ENCODE results near the gene GJA4. TPM values are rescaled to one million over a fixed set of nuclear protein-coding genes. Genes with fewer than 3 reads are reported as not detected.

GJA4 gene
- total RNA-seq, 4 donors from 2014 or later: 9.9 to 56.1 (median 34.2) TPM

DNA sequence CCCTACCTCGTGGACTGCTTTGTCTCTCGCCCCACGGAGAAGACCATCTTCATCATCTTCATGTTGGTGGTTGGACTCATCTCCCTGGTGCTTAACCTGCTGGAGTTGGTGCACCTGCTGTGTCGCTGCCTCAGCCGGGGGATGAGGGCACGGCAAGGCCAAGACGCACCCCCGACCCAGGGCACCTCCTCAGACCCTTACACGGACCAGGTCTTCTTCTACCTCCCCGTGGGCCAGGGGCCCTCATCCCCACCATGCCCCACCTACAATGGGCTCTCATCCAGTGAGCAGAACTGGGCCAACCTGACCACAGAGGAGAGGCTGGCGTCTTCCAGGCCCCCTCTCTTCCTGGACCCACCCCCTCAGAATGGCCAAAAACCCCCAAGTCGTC lies 2.0 kb downstream of the GJA4 start:
- TF ChIP-seq, protein P1, sequence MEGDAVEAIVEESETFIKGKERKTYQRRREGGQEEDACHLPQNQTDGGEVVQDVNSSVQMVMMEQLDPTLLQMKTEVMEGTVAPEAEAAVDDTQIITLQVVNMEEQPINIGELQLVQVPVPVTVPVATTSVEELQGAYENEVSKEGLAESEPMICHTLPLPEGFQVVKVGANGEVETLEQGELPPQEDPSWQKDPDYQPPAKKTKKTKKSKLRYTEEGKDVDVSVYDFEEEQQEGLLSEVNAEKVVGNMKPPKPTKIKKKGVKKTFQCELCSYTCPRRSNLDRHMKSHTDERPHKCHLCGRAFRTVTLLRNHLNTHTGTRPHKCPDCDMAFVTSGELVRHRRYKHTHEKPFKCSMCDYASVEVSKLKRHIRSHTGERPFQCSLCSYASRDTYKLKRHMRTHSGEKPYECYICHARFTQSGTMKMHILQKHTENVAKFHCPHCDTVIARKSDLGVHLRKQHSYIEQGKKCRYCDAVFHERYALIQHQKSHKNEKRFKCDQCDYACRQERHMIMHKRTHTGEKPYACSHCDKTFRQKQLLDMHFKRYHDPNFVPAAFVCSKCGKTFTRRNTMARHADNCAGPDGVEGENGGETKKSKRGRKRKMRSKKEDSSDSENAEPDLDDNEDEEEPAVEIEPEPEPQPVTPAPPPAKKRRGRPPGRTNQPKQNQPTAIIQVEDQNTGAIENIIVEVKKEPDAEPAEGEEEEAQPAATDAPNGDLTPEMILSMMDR (IDR thresholded peaks at IDR 0.05; ENCODE audit: low read depth): no peak

DNA sequence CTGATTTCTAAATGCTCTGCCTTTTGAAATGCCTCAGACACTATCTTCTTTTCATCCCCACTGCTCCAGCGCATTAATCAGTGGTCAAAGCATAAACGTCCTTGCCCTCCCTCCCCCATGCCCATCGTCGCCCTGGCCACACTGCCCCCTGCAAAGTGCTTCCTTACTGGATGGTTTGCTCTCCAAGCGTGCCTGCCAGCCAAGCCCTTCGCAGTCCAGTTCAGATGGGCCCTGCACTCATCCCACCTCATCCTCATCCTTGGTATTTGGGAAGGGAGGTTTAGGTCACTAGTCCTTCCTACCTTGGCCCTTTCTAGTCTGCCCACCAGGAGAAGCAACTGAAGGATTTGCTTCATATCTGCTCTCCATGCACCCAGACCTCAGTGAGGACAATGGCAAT lies 3.1 kb downstream of the GJA4 start:
- TF ChIP-seq, protein P1 (IDR thresholded peaks at IDR 0.05; ENCODE audit: low read depth): no peak

DNA sequence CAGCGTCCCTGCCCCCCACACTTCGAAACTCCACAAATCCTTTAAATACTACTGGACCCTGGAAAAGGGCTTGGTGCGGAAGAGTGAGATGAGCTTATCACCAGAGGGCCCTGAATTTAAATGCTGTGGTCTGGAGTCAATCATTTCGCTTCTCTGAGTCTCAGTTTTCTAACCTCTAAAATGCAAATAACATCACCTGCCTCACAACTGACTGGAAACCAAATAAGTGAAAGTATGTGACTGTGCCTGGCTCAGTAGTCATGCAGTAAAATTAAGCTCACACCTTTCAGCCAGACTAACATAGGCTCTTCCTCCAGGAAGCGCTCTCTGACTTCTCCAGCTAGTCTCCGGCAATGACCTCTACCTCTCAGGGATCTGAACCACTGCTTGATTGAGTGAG lies 4.2 kb downstream of the GJA4 start:
- TF ChIP-seq, protein P1 (IDR thresholded peaks at IDR 0.05; ENCODE audit: low read depth): no peak

DNA sequence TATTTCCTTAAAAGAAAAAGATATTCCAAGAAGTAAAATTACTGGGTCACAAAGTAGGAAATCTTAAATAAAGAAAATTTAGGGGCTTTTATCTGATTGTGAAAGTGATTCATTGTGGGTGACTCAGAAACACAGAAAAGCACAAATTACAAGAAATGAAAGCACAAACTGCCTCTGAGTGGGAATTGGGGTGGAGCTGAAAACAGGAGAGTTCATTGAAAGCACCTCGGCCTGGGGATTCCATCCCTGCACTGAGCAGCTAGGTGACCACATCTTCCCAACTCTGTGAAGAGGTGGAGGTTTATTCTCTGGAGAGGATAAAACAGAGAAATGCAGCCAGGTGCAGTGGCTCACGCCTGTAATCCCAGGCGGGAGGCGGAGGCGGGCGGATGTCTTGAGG lies 7.4 kb downstream of the GJA4 start:
- TF ChIP-seq, protein P1 (IDR thresholded peaks at IDR 0.05; ENCODE audit: low read depth): no peak

DNA sequence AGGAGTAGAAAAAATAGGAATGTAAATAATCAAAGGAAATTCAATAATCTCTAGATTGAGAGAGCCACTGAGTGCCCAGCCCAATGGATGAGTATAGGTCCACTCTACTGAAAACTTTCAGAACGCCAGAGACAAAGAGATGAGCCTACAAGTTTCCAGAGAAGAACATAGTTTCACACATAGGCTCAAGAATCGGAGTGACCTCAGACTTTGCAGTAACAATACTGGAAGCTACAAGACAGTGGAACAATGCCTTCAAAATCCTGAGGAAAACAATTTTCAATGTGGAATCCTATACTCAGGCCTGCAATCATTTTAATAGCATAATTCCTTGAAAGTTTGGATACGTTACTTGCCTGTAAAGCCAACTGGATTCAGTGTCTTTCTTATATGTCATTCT lies 11.0 kb downstream of the GJA4 start:
- TF ChIP-seq, protein P1 (IDR thresholded peaks at IDR 0.05; ENCODE audit: low read depth): no peak

DNA sequence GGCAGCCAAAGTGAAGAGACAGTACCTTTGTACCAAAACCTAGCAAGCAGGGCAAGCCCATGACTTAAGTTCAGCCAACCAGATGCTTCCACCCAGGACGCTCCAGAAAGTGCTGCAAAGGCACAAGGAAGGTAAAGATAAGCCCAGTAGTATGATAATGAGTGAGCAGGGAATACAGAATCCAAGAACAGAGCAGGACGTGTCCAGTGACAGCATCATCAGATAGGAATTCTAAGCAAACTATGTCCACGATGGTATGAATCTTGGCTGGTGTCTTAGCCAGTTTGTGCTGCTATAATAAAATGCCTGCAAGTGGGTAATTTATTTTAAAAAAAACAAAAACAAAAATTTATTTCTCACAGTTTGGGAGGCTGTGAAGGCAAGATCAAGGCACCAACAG lies 13.6 kb downstream of the GJA4 start:
- TF ChIP-seq, protein P1 (IDR thresholded peaks at IDR 0.05; ENCODE audit: low read depth): no peak

DNA sequence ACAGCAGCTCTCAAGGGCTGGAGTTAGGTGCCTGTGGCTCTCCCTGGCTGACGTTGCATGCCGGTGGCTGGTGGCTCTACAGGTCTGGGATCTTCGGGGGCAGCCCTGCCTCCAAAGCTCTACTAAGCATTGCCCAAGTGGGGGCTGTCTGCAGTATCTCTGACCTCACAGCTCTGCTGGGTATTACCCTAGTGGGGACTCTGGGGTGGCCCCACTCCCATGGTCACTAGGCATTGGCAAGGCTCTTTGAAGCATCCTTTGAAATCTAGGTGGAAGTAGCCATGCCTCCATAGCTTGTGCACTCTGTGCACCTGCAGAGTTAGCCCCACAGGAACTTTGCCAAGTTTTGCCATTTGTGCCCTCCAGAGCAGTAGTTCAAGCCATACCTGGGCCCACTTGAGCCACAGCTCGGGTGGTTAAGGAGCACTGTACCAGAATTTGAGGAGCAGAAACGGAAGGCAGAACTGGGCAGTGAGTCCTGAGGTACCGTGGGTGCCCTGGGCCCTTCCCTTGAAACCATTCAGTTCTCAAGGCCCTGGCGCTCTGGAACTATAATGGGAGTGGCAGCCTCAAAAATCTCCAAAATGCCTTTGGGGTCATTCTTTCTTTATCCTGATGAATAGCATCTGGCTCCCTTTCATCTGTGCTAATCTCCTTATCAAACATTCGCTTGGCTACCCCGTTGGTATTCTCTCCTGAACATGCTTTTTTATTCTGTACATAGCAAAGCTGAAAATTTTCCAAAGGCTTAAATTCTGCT lies 15.4 kb downstream of the GJA4 start:
- TF ChIP-seq, protein P1 (IDR thresholded peaks at IDR 0.05; ENCODE audit: low read depth): no peak

All from subcutaneous adipose tissue (tissue), 4 donors.